GM21723 (cell line): Measurements from ENCODE around the gene TAGAP.
A peak's percentile ranks its signal among the peaks of the same experiment; 100 is the strongest.
"Not testable (repeated sequence)": the region's sequence is repeated elsewhere in the genome, so short reads cannot be mapped to it uniquely, and the experiment has no call there.

Experiments used
- ATAC-seq: cut with Tn5 transposase; IDR thresholded peaks from one replicate; pipeline ENCODE4 v1.9.1; 2021; ENCODE audit warnings: mild to moderate bottlenecking, moderate library complexity; ENCODE audit not compliant: unreplicated experiment

TAGAP gene

DNA sequence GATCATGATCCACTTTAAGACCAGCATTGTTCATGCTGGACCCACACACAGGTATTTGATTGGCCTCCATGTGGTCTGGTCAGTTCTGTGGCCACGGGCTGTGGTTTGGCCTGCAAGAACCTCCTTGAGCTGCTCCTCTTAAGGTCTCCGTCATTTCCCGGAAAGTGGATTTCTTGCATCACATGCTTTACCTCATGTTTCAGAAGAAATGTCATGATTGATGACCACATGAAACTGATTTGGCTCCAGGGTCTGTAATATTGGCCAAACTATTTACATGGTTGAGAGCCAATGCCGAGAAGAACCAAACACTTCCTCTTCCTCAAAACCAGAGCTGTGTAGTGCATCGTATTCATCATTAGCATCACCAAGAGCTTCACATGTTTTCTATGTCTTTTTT lies 31.6 kb downstream of the TAGAP start:
- no peak for ATAC-seq

DNA sequence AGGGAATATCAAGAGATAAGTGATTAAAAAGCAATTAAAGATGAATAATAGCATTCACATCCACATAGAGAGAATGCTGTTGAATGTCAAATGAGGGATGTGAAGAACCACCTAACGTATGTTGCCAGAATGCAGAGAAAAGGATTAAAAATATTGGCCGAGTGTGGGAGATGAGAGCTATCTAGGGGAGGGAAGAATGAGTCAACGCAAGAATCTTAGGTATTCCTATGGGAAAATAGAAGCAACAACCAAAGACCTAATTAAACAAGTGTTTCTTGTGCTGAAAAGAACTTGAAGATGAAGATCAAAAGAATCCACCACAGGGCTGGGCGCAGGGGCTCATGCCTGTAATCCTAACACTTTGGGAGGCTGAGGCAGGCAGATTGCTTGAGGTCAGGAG lies 32.6 kb downstream of the TAGAP start:
- no peak for ATAC-seq

DNA sequence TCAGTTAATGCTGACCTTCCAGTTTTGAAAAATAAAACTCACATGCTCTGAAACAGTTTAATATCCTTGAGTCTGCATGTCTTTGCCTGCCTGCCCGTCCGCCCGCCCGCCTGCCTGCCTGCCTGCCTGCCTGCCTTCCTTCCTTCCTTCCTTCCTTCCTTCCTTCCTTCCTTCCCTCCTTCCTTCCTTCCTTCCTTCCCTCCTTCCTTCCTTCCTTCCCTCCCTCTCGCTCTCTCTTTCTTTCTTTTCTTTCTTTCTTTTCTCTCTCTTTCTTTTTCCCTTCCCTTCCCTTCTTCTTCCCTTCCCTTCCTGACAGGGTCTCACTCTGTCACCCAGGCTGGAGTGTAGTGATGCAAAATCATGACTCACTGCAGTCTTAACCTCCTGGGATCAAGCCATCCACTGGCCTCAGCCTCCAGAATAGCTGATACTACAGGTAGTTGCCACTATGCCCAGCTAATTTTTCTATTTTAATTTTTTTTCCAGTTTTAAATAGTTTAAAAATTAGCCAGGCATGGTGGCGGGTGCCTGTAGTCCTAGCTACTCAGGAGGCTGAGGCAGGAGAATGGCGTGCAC lies 34.7 kb downstream of the TAGAP start:
- ATAC-seq, result not testable (repeated sequence)

DNA sequence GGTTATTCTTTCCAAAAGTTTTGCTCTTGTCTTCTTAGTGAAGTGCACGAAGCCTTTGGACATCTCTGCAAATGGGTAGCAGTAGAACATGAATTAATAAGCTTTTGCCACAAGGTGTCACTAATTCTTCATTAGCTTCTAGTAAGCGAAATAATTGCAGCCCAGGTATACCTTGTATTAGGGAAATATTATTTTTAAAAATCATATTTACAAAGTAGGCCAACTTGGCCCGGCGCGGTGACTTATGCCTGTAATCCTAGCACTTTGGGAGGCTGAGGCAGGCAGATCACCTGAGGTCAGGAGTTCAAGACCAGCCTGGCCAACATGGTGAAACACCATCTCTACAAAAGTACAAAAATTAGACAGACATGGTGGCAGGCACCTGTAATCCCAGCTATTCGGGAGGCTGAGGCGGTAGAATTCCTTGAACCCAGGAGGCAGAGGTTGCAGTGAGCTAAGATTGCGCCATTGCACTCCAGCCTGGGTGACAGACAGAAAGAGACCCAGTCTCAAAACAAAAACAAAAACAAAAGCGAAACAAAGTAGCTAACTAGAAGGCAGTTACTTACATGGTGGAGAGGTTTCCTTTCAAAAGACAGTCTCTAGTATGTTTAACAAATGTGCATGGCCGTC lies 36.0 kb downstream of the TAGAP start:
- peak; percentile 79 for ATAC-seq

DNA sequence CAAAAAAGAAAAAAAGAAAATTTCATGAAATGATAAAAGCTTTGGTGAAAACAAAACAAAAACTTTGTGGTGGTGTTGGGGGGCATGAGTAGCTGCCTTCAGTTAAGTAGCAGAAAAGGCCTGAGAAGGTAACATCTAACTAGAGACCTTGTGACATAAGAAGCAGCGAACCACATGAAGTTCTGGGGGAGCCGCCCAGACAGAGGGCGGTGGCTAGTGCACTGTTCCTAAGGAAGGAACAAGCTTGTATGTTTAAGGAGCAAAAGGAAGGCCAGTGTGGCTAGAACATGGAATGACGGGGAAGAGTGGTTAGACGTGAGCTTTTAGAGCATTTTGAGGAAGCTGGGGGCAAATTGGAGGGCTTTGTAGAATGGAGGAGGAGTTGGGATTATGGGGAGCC lies 37.3 kb downstream of the TAGAP start:
- ATAC-seq, result no peak

DNA sequence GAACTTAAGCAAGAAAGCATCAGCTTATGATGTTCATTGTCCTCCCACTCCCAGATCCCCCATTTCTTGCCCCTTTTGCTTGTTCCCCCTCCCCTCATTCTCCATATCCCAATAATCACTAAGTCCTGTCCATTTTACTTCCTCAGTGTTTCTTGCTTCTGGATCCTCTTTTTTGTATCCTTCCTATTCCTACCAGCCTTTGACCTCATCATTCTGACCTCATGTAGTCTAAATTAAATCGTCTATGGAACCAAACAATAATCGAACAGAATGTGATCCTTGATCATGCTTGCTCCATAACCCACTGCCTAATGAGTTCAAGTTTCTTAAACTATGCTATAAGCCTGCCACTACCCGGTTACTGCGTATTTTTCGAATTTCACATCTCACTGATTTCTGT lies 39.4 kb downstream of the TAGAP start:
- no peak for ATAC-seq

DNA sequence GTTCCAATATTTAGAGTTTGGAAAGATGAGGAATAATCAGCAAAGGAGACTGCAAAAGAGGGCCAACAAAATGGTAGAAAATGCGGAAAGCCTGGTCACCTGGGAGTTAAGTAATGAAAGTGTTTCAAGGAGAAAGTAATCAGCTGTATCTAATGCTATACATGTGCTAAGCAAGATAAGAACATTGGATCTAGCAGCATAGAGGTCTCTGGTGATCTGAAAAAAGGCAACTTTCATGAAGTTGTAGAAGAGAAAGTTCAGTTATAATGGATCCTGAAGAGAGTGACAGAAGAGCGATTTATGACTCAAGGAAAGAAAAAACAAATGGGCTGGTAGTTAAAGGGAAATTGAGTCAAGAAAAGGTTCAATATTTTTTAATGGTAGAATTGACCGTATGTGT lies 40.2 kb downstream of the TAGAP start:
- ATAC-seq, result no peak

DNA sequence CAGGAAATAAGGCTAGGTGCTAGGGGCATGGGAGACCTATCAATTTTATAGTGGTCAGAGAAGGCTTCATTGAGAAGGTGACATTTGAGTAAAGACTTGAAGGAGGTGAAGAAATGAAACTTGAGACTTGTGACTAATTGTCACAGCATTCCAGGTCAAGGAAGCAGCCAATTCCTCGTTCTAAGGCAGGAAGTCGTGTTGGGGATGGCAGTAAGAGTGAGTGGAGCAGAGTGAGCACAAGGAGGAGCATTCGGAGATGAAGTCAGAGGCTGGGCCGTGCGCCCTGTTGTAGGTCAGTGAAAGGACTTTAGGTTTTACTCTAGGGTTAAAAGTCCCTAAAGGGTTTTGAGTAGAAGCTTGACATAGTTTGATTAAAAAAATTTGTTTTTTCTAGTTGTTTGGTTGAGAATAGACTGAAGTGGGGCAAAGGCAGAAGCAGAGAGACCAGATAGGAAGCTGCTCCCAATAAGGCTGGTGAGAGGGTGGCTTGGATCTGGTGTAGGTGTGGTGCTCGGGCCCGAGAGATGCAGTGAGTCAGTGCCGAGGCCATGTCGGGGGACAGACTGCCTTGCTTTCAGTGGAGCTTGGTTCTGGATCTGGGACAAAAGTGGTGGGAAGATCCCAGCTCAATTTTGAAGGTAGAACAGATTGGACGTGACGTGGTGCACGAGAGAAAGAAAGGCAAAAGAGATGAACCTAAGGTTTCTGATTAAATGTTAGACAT lies 42.2 kb downstream of the TAGAP start:
- no peak for ATAC-seq

DNA sequence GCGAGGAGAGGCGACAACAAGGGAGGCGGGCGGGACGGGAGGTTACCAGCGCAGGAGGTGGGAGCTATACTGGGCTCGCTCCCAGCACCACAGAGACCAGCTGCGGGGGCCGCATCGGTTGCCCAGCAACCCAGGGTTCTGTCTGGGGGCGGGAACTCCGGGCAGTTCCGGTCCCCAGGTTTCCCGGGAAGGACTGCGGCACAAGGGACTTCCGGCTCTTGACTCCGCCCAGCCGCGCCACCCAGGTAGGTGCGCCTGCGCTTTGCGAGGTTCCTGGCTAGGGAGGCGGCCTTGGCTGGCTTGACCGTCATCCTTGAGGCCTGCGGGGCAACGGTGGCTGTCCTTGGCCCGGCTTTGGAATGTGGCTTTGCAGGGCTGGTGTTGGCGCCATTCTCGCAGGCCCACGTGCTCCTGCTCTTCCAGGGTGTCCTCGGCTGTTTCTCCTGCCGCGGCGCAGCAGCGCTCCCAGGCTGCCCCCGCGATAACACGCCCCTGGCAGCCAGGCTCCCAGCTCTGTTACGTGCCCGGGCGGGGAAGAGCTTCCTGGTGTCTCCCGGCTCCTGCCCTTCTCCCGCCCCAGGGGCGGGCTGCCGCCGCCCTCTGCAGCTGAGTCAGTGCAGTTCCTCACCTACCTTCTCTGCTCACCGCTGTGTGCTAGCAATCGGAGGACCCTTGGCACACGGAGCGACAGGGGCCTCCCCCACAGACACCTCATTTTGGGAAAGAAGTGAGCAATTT lies 45.0 kb downstream of the TAGAP start, which contains the start of gene RSPH3:
RSPH3 (minus strand) TSS at position 537 of the 738 bp plus-strand sequence. CDS start 652 bp downstream, outside the sequence.
- ATAC-seq, result peak; percentile 94

DNA sequence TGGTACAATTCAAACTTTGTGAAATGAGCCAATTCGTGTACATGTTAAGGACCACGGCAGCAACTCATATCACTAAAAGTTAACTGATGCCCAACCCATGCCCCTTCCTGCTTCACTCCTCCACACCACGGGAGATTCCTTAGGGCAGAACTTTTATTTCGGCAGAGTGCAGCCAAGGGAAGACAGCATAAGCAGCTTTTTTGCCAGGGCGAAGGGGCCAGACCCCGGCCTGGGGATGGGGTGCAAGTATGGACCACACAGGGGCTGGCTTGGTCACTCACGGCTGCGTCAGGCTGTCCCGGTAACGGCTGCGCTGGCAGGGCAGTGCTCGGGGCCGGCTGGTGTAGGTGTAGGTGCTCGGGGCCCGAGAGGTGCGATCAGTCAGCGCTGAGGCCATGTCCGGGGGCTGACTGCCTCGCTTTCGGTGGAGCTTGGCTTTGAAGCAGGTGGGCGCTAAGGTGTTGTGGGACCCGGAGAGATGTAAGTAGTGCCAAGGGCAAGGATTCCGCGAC lies 45.6 kb downstream of the TAGAP start:
- peak; percentile 38 for ATAC-seq

DNA sequence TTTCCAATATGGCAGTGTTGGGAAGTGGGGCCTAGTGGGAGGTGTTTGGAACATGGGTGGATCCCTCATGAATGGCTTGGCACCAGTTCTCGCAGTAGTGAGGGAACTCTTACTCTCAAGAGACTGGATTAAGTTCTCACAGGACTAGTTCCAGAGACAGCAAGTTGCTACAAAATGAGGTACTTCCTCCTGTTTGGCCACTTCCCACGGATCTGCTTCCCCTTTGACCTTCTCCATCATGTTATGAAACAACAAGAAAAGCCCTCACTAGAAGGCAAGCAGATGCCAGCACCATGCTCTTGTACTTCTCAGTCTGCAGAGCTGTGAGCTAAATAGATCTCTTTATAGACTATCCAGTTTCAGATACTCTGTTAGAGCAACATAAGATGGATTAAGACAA lies 47.9 kb downstream of the TAGAP start:
- ATAC-seq, result no peak

DNA sequence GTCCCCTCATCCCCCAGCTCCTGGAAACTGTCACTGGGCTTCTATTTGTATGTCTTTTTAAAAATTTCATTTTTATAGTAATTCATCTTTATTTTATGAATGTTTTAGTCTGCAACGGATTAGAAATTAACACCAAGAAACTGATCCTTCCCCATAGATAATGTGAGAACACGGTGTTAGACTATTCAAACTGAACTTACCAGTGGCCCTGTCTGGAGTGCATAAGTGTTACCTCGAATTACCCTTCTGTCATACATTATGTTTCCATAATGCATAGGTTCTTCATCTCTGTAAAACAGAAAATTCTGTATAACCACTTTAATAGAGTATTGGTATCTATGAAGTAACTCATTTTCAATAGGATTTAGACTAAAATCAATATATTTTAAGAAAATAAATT lies 51.2 kb downstream of the TAGAP start:
- ATAC-seq, result no peak

DNA sequence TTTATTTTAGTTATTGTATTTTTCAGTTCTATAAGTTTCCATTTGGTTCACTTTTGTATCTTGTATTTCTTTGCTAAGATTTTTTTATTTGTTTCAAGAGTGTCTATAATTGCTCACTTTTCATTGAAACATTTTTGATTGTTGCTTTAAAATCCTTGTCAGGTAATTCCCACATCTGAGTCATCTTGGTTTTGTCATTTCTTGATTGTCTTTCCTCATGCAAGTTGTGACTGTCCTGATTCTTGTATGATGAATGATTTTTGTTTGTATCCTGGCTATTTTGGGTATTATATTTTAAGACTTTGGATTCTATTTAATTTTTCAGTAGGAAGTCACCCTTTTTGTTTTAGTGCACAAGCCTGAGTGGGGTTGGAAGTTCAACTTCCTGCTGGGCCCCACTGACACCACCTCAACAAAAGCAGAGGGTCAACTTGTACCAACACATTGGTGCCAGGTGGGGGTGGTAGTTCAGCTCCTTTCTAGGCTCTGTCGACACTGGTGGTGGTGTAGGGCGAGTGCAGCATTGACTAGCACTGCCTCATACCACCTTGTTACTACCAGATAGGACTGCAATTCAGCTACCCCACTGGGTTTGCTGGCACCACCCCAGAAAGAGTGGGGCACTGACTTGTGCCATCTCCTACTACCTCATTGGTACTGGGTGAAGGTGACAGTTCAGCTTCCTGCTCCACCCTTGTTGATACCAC lies 53.6 kb downstream of the TAGAP start:
- ATAC-seq, result no peak

DNA sequence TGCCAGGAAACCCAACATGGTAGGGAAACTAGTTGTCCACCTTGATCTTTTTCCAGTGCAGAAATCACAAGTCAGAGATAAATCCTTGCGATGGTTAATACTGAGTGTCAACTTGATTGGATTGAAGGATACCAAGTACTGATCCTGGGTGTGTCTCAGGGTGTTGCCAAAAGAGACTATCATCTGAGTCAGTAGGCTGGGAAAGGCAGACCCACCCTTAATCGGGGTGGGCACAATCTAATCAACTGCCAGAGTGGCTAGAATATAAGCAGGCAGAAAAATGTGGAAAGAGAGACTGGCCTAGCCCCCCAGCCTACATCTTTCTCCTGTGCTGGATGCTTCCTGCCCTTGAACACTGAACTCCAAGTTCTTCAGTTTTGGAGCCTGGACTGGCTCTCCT lies 55.1 kb downstream of the TAGAP start:
- ATAC-seq, result not testable (repeated sequence)

DNA sequence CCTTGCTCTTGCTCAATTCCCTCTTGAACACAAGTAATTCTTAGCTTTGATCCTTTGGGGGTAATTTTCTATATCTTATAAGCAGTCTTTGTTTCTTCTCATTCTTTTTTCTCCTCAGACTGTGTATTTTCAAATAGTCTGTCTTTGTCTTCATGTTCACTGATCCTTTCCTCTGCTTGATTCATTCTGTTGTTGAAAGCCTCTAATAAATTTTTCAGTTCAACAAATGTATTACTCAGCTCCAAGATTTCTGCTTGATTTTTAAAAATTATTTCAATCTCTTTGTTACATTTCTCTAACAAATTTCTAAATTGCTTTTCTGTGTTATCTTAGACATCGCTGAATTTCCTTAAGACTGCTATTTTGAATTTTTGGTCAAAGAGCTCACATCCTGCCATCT lies 56.3 kb downstream of the TAGAP start:
- ATAC-seq, result no peak

DNA sequence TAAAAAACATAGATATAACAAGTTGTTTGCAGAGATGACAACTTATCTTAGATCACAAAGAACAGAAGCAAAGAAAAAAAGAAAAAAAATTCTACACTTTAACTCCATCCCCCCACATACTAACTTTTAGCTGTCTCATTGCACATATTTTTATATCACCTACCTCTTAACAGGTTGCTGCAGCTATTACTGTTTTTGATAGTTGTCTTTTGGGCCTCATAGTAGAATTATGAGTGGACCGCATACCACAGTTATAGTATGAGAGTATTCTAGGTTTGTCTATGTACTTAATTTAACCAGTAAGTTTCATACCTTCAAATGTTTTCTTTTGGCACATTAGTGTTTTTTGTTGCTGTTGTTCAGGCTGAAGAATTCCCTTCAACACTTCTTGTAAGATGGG lies 57.1 kb downstream of the TAGAP start:
- no peak for ATAC-seq
